Inferior parietal cortex (tissue), 1 donor: Measurements from ENCODE around the gene ZIC5.

Experiments used
- DNase-seq: peaks from one replicate; pipeline ENCODE4 v3.0.0-alpha.2; 2016; ENCODE audit errors: extremely low spot score

Gene ZIC5

GRCh38 chr13:99975626-99976025 lies 4.1 kb upstream of the ZIC5 start:
- no peak for DNase-seq

- no peak for DNase-seq
These were observed 3.5 kb upstream of the ZIC5 start for GRCh38 chr13:99974939-99975561.

GRCh38 chr13:99974296-99974938 lies 2.9 kb upstream of the ZIC5 start:
- DNase-seq, result no peak

GRCh38 chr13:99973808-99974185 lies 2.2 kb upstream of the ZIC5 start:
- no peak for DNase-seq

- DNase-seq, result no peak
These were observed 1.7 kb upstream of the ZIC5 start for GRCh38 chr13:99973163-99973807.

- DNase-seq, result no peak
These were observed 694 bp upstream of the ZIC5 start for GRCh38 chr13:99972190-99972731.

- no peak for DNase-seq
These were observed 654 bp downstream of the ZIC5 start for GRCh38 chr13:99970651-99971575.

- DNase-seq, result no peak
These were observed 1.5 kb downstream of the ZIC5 start for GRCh38 chr13:99969919-99970650.

- DNase-seq, result no peak
These were observed 2.1 kb downstream of the ZIC5 start for GRCh38 chr13:99969453-99969918.

- no peak for DNase-seq
These were observed 2.8 kb downstream of the ZIC5 start for GRCh38 chr13:99968521-99969452.

- no peak for DNase-seq
These were observed 3.6 kb downstream of the ZIC5 start for GRCh38 chr13:99967869-99968520.

GRCh38 chr13:99967498-99967868 lies 4.1 kb downstream of the ZIC5 start:
- no peak for DNase-seq

- no peak for DNase-seq
These were observed 5.3 kb downstream of the ZIC5 start for GRCh38 chr13:99966064-99966805.

- no peak for DNase-seq
These were observed 6.1 kb downstream of the ZIC5 start for GRCh38 chr13:99965329-99966000.

GRCh38 chr13:99963816-99964339 lies 7.7 kb downstream of the ZIC5 start:
- DNase-seq, result no peak

GRCh38 chr13:99962242-99962641 lies 9.3 kb downstream of the ZIC5 start:
- no peak for DNase-seq

- no peak for DNase-seq
These were observed 9.9 kb downstream of the ZIC5 start for GRCh38 chr13:99961636-99962035.
